Measurements from ENCODE around the gene KCNJ2.

KCNJ2 gene

DNA sequence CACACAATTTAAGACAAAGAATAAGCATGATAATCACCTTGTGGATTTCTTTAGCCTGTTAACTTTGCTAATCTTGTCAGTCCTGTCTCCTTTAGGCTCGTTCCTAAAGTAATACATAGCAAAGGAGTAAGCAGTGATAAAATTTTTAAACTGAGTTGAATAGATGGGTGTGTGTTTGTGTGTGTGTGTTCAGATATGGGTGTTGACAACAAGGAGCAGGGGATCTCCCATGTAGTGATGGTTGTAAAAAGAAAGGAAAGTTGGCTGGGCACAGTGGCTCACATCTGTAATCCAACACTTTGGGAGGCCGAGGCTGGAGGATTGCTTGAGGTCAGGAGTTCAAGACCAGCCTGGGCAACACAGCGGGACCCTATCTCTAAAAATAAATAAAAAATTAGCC is 44.6 kb upstream of the KCNJ2 start:
- Histone ChIP-seq H3K4me3 (replicated peaks; ENCODE audit: insufficient read depth, low read length) (no peak overlapping the region), H3K27ac (replicated peaks) (no peak overlapping the region), H3K27me3 (ENCODE audit: insufficient read depth, poor library complexity, severe bottlenecking) (no peaks in the 10 kb centered on the region)
- no peak for TF ChIP-seq POLR2AphosphoS5 (IDR thresholded peaks at IDR 0.05; ENCODE audit: low read depth)
- DNase-seq (ENCODE audit: low read depth in 1 of 2, low spot score in 1 of 2) = no peak

DNA sequence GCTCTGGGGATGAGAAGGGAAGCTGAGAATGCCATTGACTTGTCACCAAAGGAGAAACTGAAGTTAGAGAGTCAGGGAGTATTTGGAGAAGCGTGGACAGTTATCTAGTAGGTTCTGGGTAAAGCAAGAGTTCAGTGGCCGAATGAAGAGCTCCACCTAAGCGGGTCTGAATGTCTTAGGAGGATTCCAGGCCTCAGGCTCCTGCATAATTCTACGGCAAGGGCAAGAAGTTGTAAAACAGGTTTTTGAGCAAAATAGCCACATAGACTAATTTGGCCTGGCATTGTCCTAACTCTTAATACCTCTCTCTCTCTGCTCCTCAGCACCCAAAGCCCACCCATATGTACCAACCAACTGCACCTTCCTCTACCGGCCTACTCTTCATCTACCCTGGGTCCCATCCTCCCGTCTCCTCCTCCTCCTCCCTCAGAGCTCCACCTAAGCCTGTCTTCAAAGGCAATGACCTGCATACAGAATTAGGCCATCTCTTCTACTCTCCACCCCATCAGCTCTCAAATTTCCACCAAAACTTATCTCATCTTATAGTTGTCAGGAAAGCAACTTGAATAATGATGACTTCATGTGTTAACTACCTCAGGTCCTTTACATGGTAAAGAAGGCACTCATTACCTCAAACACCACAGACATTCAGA is 42.0 kb upstream of the KCNJ2 start:
- Histone ChIP-seq H3K27ac (replicated peaks) (no peak overlapping the region), H3K4me3 (replicated peaks; ENCODE audit: insufficient read depth, low read length) (no peak overlapping the region), H3K27me3 (ENCODE audit: insufficient read depth, poor library complexity, severe bottlenecking) (no peaks in the 10 kb centered on the region)
- TF ChIP-seq GABPA (IDR thresholded peaks at IDR 0.05; ENCODE audit: low read depth) (no peak), SPI1 (IDR thresholded peaks at IDR 0.05; ENCODE audit: borderline replicate concordance, low read depth) (no peak), POLR2AphosphoS5 (IDR thresholded peaks at IDR 0.05; ENCODE audit: low read depth) (no peak)
- TF ChIP-seq, protein P1, sequence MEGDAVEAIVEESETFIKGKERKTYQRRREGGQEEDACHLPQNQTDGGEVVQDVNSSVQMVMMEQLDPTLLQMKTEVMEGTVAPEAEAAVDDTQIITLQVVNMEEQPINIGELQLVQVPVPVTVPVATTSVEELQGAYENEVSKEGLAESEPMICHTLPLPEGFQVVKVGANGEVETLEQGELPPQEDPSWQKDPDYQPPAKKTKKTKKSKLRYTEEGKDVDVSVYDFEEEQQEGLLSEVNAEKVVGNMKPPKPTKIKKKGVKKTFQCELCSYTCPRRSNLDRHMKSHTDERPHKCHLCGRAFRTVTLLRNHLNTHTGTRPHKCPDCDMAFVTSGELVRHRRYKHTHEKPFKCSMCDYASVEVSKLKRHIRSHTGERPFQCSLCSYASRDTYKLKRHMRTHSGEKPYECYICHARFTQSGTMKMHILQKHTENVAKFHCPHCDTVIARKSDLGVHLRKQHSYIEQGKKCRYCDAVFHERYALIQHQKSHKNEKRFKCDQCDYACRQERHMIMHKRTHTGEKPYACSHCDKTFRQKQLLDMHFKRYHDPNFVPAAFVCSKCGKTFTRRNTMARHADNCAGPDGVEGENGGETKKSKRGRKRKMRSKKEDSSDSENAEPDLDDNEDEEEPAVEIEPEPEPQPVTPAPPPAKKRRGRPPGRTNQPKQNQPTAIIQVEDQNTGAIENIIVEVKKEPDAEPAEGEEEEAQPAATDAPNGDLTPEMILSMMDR (IDR thresholded peaks at IDR 0.05; ENCODE audit: insufficient read depth, low read length) = no peak
- TF ChIP-seq, protein P2, sequence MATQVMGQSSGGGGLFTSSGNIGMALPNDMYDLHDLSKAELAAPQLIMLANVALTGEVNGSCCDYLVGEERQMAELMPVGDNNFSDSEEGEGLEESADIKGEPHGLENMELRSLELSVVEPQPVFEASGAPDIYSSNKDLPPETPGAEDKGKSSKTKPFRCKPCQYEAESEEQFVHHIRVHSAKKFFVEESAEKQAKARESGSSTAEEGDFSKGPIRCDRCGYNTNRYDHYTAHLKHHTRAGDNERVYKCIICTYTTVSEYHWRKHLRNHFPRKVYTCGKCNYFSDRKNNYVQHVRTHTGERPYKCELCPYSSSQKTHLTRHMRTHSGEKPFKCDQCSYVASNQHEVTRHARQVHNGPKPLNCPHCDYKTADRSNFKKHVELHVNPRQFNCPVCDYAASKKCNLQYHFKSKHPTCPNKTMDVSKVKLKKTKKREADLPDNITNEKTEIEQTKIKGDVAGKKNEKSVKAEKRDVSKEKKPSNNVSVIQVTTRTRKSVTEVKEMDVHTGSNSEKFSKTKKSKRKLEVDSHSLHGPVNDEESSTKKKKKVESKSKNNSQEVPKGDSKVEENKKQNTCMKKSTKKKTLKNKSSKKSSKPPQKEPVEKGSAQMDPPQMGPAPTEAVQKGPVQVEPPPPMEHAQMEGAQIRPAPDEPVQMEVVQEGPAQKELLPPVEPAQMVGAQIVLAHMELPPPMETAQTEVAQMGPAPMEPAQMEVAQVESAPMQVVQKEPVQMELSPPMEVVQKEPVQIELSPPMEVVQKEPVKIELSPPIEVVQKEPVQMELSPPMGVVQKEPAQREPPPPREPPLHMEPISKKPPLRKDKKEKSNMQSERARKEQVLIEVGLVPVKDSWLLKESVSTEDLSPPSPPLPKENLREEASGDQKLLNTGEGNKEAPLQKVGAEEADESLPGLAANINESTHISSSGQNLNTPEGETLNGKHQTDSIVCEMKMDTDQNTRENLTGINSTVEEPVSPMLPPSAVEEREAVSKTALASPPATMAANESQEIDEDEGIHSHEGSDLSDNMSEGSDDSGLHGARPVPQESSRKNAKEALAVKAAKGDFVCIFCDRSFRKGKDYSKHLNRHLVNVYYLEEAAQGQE (IDR thresholded peaks at IDR 0.05; ENCODE audit: insufficient replicate concordance, low read depth) = no peak
- no peak for DNase-seq (ENCODE audit: low read depth in 1 of 2, low spot score in 1 of 2)

DNA sequence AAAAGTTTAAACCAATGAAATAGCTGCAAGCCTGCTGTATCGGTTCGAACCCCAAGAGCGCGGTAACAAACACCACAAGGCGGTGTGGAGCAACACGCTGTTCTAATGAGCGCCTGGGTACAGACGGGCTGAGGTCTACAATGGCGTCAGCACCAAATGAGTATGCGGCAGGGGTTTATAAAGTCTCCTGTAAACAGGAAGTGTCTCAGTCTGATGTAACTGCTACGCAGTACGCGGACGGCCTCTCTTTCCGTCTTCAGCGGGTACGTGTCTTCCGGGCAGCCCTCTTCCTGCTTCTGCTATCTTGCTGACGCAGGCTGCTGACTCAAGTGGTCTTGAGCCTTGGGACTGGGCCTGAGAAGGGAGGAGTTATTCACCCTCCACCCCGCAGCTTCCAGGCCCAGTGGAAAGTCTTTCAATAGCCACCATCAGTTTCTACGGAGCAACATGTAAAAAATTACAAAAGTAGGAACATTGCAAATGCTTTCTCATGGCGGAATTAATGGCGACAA is 40.5 kb upstream of the KCNJ2 start:
- H3K27ac ChIP-seq (replicated peaks) = no peak overlapping the region
- TF ChIP-seq, protein P1 (IDR thresholded peaks at IDR 0.05; ENCODE audit: insufficient read depth, low read length) = no peak
- no peak for TF ChIP-seq POLR2AphosphoS5 (IDR thresholded peaks at IDR 0.05; ENCODE audit: low read depth)
- no peak for TF ChIP-seq GABPA (IDR thresholded peaks at IDR 0.05; ENCODE audit: low read depth)
- TF ChIP-seq SPI1 (IDR thresholded peaks at IDR 0.05; ENCODE audit: borderline replicate concordance, low read depth) = no peak
- TF ChIP-seq, protein P2 (IDR thresholded peaks at IDR 0.05; ENCODE audit: insufficient replicate concordance, low read depth) = no peak
- no peak for DNase-seq (ENCODE audit: low read depth in 1 of 2, low spot score in 1 of 2)
- no peaks in the 10 kb centered on the region for H3K27me3 ChIP-seq (ENCODE audit: insufficient read depth, poor library complexity, severe bottlenecking)
- H3K4me3 ChIP-seq (replicated peaks; ENCODE audit: insufficient read depth, low read length) = no peak overlapping the region

- Histone ChIP-seq H3K4me3 (replicated peaks; ENCODE audit: insufficient read depth, low read length) (no peak overlapping the region), H3K27me3 (ENCODE audit: insufficient read depth, poor library complexity, severe bottlenecking) (no peaks in the 10 kb centered on the region), H3K27ac (replicated peaks) (no peak overlapping the region)
- TF ChIP-seq, protein P2 (IDR thresholded peaks at IDR 0.05; ENCODE audit: insufficient replicate concordance, low read depth) = no peak
- TF ChIP-seq SPI1 (IDR thresholded peaks at IDR 0.05; ENCODE audit: borderline replicate concordance, low read depth) (no peak), GABPA (IDR thresholded peaks at IDR 0.05; ENCODE audit: low read depth) (no peak), POLR2AphosphoS5 (IDR thresholded peaks at IDR 0.05; ENCODE audit: low read depth) (no peak)
- TF ChIP-seq, protein P1 (IDR thresholded peaks at IDR 0.05; ENCODE audit: insufficient read depth, low read length) = no peak
- no peak for DNase-seq (ENCODE audit: low read depth in 1 of 2, low spot score in 1 of 2)
Measured at GRCh38 chr17:70130289-70130688, 39.0 kb upstream of the KCNJ2 start.
